NCI-H2227 treated with DMSO at 0.1 percent for 48 hours (cell line): ENCODE measurements around the gene TRIM32.
A peak's percentile ranks its signal among the peaks of the same experiment; 100 is the strongest.

Experiments used
- DNase-seq: peaks from one replicate; lab custom pipeline; 2025; lab: John Stamatoyannopoulos, UW

The TRIM32 gene

DNA sequence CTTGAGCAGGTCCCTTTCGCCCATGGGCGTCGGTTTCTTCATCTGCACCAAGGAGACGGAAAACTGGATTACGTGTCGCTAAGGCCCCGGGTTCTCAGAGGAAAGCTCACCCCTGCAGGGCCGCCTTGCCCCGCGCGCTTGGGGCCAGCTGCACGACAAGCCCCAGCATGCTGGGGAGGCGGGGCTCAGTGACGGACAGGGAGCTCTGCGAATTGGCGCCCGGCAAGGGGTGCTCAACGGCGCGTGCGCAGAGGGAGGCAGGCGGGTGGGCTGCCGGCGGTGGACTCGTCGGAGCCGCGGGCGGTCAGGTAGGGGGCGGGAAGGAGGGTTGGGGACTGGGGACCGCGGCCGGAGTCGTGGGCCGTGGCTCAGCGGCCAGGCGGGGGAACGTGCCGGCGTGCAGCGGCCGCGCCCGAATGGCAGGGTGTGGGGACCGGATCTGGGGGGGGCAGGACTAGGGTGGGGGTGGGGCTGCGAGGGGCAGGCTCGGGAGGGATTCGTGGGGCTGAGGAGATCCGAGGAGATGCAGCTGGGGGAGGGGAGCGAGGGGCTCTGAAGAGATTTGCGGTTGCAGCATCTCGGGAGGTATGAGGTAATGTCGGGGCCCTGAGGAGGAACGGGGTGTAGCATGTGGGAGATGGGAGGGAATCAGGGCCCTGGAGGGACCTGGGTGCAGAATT lies at the start of gene TRIM32:
TSS of gene TRIM32 (plus strand) at position 232 of the 680 bp plus-strand sequence. CDS start 10,438 bp downstream, outside the sequence.
- peak; percentile 72 for DNase-seq

DNA sequence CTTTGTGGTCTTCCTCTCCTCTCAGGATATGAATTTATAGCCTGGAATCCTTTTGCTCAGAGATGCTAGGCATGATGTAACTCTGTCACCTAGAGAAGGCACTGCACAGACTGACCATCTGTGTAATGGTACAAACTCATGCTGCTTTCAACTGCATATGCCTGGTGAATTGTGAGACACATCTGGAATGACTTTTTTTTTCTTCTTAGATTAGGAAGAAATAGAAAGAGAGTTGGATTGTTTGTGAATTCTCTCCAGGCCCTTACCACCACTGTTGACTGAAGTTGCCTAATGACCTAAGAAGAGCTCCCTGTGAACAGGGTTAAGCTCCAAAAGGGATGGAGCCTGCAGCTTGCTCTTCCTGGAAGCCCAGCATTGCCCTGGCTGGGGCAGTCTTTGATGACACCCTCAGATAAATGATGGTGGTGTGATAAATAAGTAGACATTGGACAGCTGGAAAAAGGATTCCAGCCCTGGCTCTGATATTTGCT lies 47.8 kb upstream of the TRIM32 start:
- no peak for DNase-seq

DNA sequence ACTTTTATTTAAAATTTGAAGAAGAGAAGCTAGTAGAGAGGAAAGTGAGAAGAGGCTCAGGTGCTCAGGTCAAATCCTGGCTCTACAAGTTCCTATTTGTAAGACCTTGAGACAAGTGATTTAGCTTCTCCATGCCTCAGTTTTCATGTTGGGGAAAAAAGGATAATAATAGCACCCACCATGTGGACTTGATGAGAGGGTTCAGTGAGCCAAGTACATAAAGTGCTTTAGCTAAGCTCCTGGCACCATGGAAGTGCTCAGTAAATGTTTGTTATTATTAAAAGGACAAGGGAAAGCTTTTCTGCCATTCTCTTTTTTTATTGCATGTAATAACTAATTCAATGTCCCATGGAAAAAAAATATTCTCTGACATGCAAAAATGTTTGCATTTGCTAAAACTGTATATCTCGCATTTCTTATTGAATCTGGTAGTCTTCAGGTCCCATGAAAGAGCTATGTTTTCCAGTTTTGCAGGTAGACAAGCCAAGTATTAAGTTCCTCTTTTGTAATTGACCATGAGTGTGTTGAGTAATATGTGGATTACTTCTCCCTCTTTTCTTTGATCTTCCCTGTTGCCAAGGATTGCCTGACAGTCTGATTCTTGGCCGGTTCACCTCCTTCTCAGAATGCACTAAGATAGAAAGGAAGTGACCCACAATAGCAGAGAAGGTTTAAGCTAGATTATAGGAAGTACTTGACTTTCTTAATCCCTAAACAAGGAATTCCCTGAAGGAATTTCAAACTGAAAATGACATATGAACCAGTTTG lies 45.6 kb upstream of the TRIM32 start:
- DNase-seq = no peak

DNA sequence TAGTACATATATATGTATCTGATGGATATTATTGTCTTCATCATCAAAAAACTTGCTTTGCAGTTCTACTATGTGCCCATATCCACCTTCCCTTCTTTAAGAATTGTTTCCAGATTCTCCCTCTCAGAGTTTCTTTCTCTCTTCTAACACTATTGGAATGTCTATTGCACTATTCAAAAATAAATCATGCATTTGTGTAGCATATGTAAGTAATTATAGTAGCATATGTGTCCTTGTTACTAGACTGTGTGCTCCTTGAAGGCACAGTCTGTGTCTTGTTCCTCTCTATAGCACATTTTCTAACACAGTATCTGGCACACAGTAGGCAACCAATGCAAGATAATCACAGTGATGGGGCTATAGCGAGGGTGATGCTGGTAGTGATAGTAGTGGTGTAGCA lies 43.4 kb upstream of the TRIM32 start:
- no peak for DNase-seq

GRCh38 chr9:116644091-116644688 lies 42.9 kb upstream of the TRIM32 start:
- DNase-seq = no peak

DNA sequence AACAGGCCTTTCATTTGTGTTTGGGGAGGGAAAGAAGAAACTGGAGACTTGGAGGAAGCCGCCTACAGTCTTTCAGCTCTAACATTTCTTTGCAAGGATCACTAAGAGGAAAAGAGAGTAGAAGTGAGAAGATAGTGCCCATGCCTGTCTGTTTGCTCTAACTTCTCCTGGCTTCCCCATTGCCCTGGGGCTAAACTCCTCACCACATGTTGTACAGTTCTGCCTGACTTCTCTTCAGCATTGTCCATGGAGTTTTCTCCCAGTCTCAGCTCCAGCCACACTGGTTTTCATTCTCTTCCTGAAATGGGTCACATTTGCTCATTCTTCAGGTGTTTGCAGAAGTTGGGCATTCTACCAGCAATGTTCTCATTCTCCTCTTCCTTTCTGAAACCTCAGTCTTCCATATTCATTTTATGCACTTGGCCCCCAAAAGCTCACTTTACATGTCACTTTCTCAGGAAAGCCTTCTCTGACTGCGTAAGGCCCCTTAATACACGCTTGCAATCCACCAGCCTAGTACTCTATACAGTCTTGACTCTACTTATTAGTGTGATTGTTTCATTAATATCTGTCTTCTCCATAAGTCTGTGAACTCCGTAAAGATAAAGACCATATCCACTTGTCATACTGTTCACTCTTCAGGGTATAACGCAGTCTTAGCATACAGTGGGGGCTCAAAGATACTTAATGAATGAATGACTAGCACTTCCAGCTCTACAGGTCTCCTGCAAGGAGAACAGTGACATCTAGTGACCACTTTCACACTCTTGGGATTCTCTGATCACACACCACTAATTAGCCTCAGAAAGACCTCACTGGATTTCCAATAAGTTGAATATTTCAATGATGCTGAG lies 40.2 kb upstream of the TRIM32 start:
- no peak for DNase-seq

- DNase-seq = no peak
These were observed 39.6 kb upstream of the TRIM32 start for GRCh38 chr9:116647515-116647809.

DNA sequence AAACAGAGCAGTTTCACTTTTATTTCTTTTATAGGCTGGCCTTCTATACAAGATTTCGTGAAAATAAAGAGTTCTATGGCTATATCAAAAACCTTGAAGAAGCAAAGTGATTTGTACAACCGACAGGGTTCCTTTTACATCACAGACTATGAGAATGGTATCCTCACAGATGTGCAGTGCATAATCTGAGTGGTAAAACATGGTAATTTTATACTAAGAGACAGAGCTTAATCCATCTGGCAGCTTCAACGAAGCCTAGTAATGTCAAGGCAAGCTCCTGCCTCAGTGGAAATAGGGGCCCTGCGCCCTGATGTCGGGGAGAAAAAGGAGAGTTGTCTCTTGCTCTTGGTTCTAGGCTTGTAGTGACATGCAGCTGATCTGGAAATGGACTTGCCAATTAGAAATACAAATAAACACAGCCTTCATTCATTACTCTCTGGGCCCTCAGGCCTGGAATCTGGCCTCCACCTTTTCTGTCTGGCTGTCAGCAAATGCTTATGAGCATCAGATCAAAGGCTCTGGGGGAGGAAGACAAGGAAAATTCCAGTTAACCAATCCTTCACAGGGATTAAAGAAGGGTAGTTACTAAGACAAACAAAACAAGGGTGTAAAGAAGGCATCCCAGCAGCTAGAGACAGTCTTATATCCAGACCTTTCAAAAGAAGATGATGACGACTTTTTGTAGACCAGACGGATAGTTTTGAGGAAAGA lies 33.6 kb upstream of the TRIM32 start:
- no peak for DNase-seq

GRCh38 chr9:116654059-116654355 lies 33.1 kb upstream of the TRIM32 start:
- no peak for DNase-seq

DNA sequence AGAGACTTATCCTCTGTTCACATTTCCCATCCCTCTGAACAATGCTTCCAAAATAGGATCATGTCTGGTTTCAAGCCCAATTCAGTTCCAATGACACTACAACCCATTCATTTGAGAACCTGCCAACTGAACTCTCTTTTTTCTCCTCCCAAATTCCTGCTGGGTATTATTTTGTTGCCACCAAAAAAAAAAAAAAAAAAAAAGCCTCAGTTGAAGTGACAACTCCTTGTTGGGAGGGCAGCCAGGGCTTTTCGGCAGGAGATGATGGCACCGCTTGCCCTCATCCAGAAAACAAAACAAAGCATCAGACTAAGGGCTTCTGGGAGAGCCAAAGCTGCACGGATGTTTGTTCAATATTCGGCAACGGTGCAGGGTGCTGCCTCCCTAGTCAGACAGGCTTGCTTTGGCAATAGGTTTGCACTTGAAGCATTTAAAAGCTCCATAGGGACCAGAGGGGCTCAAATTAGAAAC lies 30.6 kb upstream of the TRIM32 start:
- DNase-seq = no peak

DNA sequence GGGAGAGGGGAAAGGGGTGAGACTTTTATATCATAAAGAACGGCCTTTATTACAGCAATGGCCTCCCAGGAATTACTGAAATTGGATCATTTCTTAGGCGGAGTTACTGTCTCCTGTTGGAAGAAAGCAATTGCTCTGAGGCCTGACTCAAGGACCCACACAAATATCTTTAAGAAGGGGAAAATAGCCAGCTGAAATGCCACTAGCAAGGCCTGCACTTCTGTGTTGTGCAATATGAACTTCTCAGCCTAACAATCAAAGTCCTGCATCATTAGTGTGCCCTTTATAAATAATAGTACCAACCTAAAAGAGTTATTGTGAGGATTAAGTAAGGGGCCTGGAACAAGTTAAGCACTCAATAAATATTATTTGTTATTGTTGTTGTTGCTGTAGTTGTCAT lies 30.1 kb upstream of the TRIM32 start:
- no peak for DNase-seq

DNA sequence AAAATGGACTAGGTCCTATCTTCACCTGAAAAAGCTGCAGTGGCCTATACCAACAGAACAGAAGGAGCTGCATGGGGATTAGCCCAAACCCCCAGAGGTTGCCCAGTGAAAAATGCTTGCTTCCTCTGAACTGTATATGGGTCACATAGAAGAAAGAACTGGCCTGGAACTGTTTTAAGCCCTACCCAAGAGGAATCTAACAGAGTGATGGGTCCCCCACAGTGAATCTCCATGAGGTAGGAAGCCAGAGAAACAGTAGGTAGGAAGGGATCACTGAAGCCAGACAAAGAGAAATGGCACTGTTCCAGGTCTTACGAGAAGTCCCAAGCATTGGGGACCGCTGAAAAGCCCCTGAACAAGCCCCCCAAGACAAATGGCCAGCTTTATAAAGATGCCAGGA lies 28.8 kb upstream of the TRIM32 start:
- DNase-seq = no peak

- peak; percentile 53 for DNase-seq
These were observed 25.8 kb upstream of the TRIM32 start for GRCh38 chr9:116661037-116661954.

GRCh38 chr9:116662646-116663310 lies 24.3 kb upstream of the TRIM32 start:
- no peak for DNase-seq

GRCh38 chr9:116663581-116663980 lies 23.5 kb upstream of the TRIM32 start:
- DNase-seq = no peak

DNA sequence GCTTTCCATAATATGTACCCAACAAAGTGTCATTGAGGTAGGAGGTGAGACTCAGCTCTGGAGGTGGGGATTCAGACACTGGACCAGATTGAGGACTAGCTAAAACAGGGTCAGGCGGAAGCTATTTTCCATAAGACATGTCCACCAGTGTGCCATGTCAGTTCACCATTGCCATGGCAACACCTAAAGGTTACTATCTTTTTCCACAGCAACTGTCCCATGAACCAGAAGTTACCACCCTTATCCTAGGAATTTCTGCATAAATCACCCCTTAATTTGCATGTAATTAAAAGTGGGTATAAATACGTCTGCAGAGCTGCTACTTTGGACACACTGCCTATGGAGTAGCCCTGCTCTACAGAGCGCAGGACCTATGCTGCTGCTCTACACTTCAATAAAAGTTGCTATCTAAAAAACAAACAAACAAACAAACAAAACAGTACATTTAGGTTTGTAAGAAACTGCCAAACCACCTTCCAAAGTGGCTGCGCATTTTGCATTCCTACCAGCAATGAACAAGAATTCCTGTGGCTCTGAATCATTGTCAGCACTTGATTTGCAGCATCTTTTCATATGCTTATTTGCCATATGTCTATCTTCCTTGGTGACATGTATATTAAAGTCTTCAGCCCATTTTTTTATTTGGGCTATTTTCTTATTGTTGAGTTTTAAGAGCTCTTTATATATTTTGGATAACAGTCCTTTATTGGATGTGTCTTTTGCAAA lies 18.0 kb upstream of the TRIM32 start:
- DNase-seq = no peak

GRCh38 chr9:116671605-116672004 lies 15.5 kb upstream of the TRIM32 start:
- no peak for DNase-seq

GRCh38 chr9:116673375-116673774 lies 13.7 kb upstream of the TRIM32 start:
- DNase-seq = no peak

DNA sequence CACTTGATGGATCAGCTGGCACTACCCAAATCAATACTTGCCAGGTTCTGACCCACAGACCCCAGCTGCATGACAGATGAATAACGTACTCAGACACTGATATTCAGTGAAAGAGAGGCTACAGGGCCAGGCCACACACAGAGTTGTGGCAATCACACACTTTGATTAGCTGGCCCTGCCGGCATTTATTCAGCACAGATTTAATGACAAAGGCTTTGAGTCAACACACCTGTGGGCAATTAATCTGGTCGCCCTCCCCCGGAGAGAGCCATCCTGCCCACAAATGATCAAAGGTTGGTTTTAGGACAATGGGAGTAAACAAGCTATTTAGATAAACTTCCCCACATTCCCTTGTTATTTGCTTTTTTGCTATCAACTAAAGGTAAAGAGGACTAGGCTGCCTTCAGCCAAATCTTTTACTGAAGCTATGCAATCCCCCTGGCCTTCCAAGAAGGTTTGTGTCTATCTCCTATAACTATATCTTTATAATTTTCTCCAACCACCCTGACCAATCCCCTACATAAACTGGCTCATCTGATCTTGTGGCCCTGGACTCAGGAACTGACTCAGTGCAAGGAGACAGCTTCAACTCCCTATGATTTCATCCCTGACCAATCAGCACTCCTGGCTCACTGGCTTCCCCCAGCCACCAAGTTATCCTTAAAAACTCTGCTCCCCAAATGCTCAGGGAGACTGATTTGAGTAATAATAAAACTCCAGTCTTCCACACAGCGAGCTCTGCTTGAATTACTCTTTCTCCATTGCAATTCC lies 12.7 kb upstream of the TRIM32 start:
- no peak for DNase-seq
